ENCODE results near the gene PROB1. TPM values are rescaled to one million over a fixed set of nuclear protein-coding genes. Genes with fewer than 3 reads are reported as not detected.
A peak's percentile ranks its signal among the peaks of the same experiment; 100 is the strongest.

The PROB1 gene
- total RNA-seq, 4 donors from 2014 or later = 0.55 to 1.1 (median 0.60) TPM; not detected in 1

DNA sequence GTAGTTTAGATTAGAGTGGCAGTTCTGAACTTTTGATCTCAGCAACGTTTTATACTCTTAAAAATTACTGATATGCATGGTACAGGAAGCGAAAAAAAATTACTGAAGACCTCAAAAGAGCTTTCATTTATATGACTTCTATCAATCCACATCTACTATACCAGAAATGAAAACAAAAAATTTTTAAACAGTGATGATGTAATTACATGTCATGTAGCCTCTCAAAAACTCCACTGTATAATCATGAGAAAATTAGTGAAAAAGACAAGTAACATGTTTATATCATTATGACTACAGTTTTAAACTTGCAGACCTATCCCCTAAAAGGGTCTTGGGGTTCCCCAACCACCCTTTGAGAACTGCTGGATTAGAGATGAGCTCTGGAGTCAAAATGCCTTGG lies 35.1 kb upstream of the PROB1 start:
- intact Hi-C loops (cut with DNase I; ENCODE audit: low total_unique reads) = no loop called here
- in situ Hi-C loops (cut with MboI; ENCODE audit: low pct_ligation_motif_present in 1 of 4, low pct_unique_long_range_greater_than_20kb in 1 of 4, low sequenced_read_pairs in 3 of 4) = loop anchor here in 1 of 4 donors (25.0 kb wide), 1 partner anchor 332 kb away; no protein-coding TSS in a partner anchor
- Histone ChIP-seq H3K4me1 (no peaks in the 10 kb centered on the region), H3K27me3 (no peaks in the 10 kb centered on the region), H3K4me3 (no peak overlapping the region), H3K27ac (no peak overlapping the region), H3K36me3 (no peaks in the 10 kb centered on the region), H3K9me3 (no peaks in the 10 kb centered on the region)
- no peak for TF ChIP-seq POLR2AphosphoS5 (IDR thresholded peaks at IDR 0.05)
- TF ChIP-seq, protein P1, sequence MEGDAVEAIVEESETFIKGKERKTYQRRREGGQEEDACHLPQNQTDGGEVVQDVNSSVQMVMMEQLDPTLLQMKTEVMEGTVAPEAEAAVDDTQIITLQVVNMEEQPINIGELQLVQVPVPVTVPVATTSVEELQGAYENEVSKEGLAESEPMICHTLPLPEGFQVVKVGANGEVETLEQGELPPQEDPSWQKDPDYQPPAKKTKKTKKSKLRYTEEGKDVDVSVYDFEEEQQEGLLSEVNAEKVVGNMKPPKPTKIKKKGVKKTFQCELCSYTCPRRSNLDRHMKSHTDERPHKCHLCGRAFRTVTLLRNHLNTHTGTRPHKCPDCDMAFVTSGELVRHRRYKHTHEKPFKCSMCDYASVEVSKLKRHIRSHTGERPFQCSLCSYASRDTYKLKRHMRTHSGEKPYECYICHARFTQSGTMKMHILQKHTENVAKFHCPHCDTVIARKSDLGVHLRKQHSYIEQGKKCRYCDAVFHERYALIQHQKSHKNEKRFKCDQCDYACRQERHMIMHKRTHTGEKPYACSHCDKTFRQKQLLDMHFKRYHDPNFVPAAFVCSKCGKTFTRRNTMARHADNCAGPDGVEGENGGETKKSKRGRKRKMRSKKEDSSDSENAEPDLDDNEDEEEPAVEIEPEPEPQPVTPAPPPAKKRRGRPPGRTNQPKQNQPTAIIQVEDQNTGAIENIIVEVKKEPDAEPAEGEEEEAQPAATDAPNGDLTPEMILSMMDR (IDR thresholded peaks at IDR 0.05) = no peak
- TF ChIP-seq POLR2A (IDR thresholded peaks at IDR 0.05) = no peak
- no peak for TF ChIP-seq EP300 (IDR thresholded peaks at IDR 0.05; ENCODE audit: low read depth)
- DNase-seq = no peak
- 63 to 83% methylated on average over 2 of the region's 2 CpGs for WGBS, 2 donors (ENCODE audit: low coverage in 1 of 2)

DNA sequence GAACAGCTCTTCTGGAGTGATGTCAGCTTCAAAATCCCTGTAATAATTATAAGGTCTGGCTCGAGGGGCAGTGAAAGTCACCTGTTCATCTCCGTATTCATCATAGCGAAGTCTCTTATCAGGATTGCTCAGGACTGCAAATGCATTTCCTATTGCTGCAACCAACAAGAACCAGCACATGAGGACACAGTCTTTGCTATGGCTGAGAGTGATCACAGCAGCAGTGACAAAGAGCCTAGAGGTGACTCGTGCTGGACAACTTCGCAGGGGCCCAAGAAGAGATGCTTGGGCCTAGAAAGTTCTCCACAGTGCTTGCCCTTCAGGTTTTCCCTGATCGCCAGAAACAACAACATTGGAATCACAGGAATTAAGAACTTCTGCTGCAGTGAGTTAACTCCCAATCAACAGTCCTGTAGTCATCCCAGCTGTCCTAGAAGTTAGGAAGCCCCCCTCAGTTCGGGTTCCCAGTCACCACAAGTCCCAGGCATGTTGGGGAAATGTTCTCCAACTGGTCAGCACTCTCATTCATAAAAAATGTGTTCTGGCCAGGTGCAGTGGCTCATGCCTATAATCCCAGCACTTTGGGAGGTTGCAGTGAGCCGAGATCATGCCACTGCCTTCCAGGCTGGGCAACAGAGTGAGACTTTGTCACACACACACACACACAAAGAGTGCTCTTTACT lies 31.4 kb upstream of the PROB1 start:
- intact Hi-C loops (cut with DNase I; ENCODE audit: low total_unique reads) = loop anchor here (10.0 kb wide), 1 partner anchor 338 kb away; no protein-coding TSS in a partner anchor
- Histone ChIP-seq H3K27ac (no peak overlapping the region), H3K36me3 (peaks cover 0 to 2% (median 0%) of the 10 kb centered on the region in 4 donors), H3K4me3 (no peak overlapping the region), H3K9me3 (no peaks in the 10 kb centered on the region), H3K27me3 (no peaks in the 10 kb centered on the region), H3K4me1 (no peaks in the 10 kb centered on the region)
- DNase-seq = no peak
- TF ChIP-seq POLR2A (IDR thresholded peaks at IDR 0.05) (no peak), POLR2AphosphoS5 (IDR thresholded peaks at IDR 0.05) (no peak), EP300 (IDR thresholded peaks at IDR 0.05; ENCODE audit: low read depth) (no peak)
- TF ChIP-seq, protein P1 (IDR thresholded peaks at IDR 0.05) = no peak
- in situ Hi-C loops (cut with MboI; ENCODE audit: low pct_ligation_motif_present in 1 of 4, low pct_unique_long_range_greater_than_20kb in 1 of 4, low sequenced_read_pairs in 3 of 4) = loop anchor here (5.0 to 25.0 kb wide), 4 partner anchors 78 to 336 kb away; no protein-coding TSS in a partner anchor
- 77 to 84% methylated on average over 4 to 8 of the region's 8 CpGs for WGBS, 2 donors (ENCODE audit: low coverage in 1 of 2)

DNA sequence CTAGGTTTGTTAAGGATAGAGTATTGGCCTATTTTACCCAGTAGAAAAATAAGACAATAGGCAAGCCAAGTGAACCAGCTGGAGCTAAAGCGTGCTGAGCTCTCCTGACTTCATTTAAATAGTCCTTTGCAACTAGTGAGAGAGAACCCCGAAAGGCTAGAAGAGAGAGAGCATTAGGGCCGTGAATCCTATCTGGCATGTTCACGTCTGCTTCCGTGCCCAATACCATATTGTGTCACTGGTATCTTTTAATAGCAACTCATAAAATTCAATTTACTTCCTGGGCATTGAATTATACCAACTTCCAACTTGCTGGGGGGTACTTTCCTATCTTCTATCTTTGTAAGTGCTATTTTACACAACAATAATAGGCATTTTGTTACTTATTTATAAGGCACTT lies 30.6 kb upstream of the PROB1 start:
- 53 to 83% methylated on average over 3 to 5 of the region's 5 CpGs for WGBS, 2 donors (ENCODE audit: low coverage in 1 of 2)

DNA sequence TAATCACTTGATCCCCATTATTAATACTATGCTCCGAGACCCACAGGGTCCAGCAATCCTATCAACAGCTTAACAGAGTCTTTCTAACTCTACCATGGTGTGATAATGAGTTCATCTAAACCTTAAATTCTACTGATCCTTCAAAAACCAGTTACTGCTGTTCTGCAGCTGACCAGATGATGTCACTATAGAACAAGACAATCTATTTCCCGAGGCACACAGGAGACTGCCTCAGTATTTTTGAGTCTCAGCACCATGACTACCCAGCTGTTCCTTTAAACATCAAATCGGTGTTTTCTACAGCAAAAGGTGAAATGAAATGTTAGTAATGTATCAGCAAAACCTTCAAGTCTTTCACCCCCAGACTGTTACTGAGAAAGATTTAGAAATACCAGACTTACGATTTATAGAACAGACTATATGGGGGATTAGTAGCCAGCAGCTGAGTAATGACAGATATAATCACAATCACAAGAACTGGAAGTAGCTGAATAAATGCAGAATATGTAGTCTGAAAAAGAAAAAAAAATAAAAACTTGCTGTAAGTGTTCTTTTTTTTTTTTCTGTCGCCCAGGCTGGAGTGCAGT lies 27.5 kb upstream of the PROB1 start:
- H3K27ac ChIP-seq = no peak overlapping the region
- in situ Hi-C loops (cut with MboI; ENCODE audit: low pct_ligation_motif_present in 1 of 4, low pct_unique_long_range_greater_than_20kb in 1 of 4, low sequenced_read_pairs in 3 of 4) = loop anchor here in 3 of 4 donors (5.0 to 10.0 kb wide), 3 partner anchors 82 to 95 kb away; no protein-coding TSS in a partner anchor
- 38 to 61% methylated on average over 4 to 5 of the region's 5 CpGs for WGBS, 2 donors (ENCODE audit: low coverage in 1 of 2)
- TF ChIP-seq, protein P1 (IDR thresholded peaks at IDR 0.05) = peak; percentile 70 to 85 (median 77)
- TF ChIP-seq EP300 (IDR thresholded peaks at IDR 0.05; ENCODE audit: low read depth) = no peak
- intact Hi-C loops (cut with DNase I; ENCODE audit: low total_unique reads) = loop anchor here (5.0 to 10.0 kb wide), 2 partner anchors 90 to 342 kb away; no protein-coding TSS in a partner anchor
- no peak for DNase-seq
- H3K36me3 ChIP-seq = peaks cover 0 to 2% (median 0%) of the 10 kb centered on the region in 4 donors
- H3K9me3 ChIP-seq = no peaks in the 10 kb centered on the region
- no peak overlapping the region for H3K4me3 ChIP-seq
- H3K4me1 ChIP-seq = peaks cover 8 to 28% (median 12%) of the 10 kb centered on the region in 4 donors
- no peaks in the 10 kb centered on the region for H3K27me3 ChIP-seq

More for the DNA sequence above, 30.6 kb upstream of the PROB1 start:
- Histone ChIP-seq H3K4me1 (no peaks in the 10 kb centered on the region), H3K27me3 (no peaks in the 10 kb centered on the region), H3K27ac (no peak overlapping the region), H3K36me3 (peaks cover 0 to 2% (median 0%) of the 10 kb centered on the region in 4 donors), H3K4me3 (no peak overlapping the region), H3K9me3 (no peaks in the 10 kb centered on the region)
- intact Hi-C loops (cut with DNase I; ENCODE audit: low total_unique reads) = loop anchor here (10.0 kb wide), 1 partner anchor 339 kb away; no protein-coding TSS in a partner anchor
- no peak for DNase-seq
- TF ChIP-seq EP300 (IDR thresholded peaks at IDR 0.05; ENCODE audit: low read depth) (no peak), POLR2AphosphoS5 (IDR thresholded peaks at IDR 0.05) (no peak)
- TF ChIP-seq, protein P1 (IDR thresholded peaks at IDR 0.05) = no peak
- in situ Hi-C loops (cut with MboI; ENCODE audit: low pct_ligation_motif_present in 1 of 4, low pct_unique_long_range_greater_than_20kb in 1 of 4, low sequenced_read_pairs in 3 of 4) = loop anchor here (5.0 to 25.0 kb wide), 4 partner anchors 79 to 337 kb away; no protein-coding TSS in a partner anchor

All from transverse colon (tissue), 4 donors.